NCI-H82 treated with DMSO at 0.1 percent for 48 hours (cell line): ENCODE results near the gene CSMD2.

Experiments used
- DNase-seq: peaks from one replicate; lab custom pipeline; 2025; ENCODE audit not compliant: unreplicated experiment; lab: John Stamatoyannopoulos, UW

CSMD2 gene

GRCh38 chr1:33914531-33914930, 250.5 kb downstream of the CSMD2 start:
- DNase-seq, result no peak

- no peak for DNase-seq
Observed at GRCh38 chr1:33908324-33908956, 256.6 kb downstream of the CSMD2 start.

- peak; percentile 20 for DNase-seq
Observed at GRCh38 chr1:33906156-33906555, 258.9 kb downstream of the CSMD2 start.

GRCh38 chr1:33905241-33905640, 259.8 kb downstream of the CSMD2 start:
- no peak for DNase-seq

GRCh38 chr1:33903210-33903589, 261.8 kb downstream of the CSMD2 start:
- DNase-seq, result no peak

GRCh38 chr1:33902486-33903209, 262.4 kb downstream of the CSMD2 start:
- peak; percentile 1 for DNase-seq

- peak; percentile 3 for DNase-seq
Observed at GRCh38 chr1:33899746-33900145, 265.3 kb downstream of the CSMD2 start.

GRCh38 chr1:33898881-33899280, 266.1 kb downstream of the CSMD2 start:
- DNase-seq, result no peak

- DNase-seq, result no peak
Observed at GRCh38 chr1:33898406-33898805, 266.6 kb downstream of the CSMD2 start.

GRCh38 chr1:33897092-33897725, 267.8 kb downstream of the CSMD2 start:
- DNase-seq, result no peak

- no peak for DNase-seq
Observed at GRCh38 chr1:33895976-33896375, 269.1 kb downstream of the CSMD2 start.

- DNase-seq, result no peak
Observed at GRCh38 chr1:33895396-33895795, 269.6 kb downstream of the CSMD2 start.

- DNase-seq, result no peak
Observed at GRCh38 chr1:33893147-33893830, 271.7 kb downstream of the CSMD2 start.

GRCh38 chr1:33886496-33886895, 278.5 kb downstream of the CSMD2 start:
- no peak for DNase-seq

- DNase-seq, result no peak
Observed at GRCh38 chr1:33880305-33880704, 284.7 kb downstream of the CSMD2 start.

GRCh38 chr1:33878392-33878791, 286.6 kb downstream of the CSMD2 start:
- DNase-seq, result no peak

- DNase-seq, result no peak
Observed at GRCh38 chr1:33876970-33877650, 287.9 kb downstream of the CSMD2 start.

- no peak for DNase-seq
Observed at GRCh38 chr1:33875862-33876261, 289.2 kb downstream of the CSMD2 start.

GRCh38 chr1:33874636-33875035, 290.4 kb downstream of the CSMD2 start:
- no peak for DNase-seq

GRCh38 chr1:33872683-33873082, 292.3 kb downstream of the CSMD2 start:
- no peak for DNase-seq

- DNase-seq, result no peak
Observed at GRCh38 chr1:33872275-33872674, 292.8 kb downstream of the CSMD2 start.
